Right atrium auricular region (tissue), 2 donors: ENCODE measurements around the gene PRPF18. TPM values are rescaled to one million over a fixed set of nuclear protein-coding genes. Genes with fewer than 3 reads are reported as not detected.
"Not testable (repeated sequence)": the region's sequence is repeated elsewhere in the genome, so short reads cannot be mapped to it uniquely, and the experiment has no call there.

ENCODE experiments used
- DNase-seq: peaks from one replicate; pipeline ENCODE4 v3.0.0-alpha.2; 2019; ENCODE audit warnings: low spot score
- H3K27ac ChIP-seq, 2 donors: fragments of 200-600 bp; sonication (generic); 1 replicate in 1 of 2; 2 replicates in 1 of 2; pipeline ENCODE4 v1.5.1; 2016 to 2019
- H3K27me3 ChIP-seq, 2 donors: fragments of 200-600 bp; sonication (generic); one replicate each; pipeline versions ENCODE4 v1.5.1 to v1.6.0; 2017 to 2019
- H3K36me3 ChIP-seq: fragments of 200-600 bp; sonication (generic); one replicate; pipeline ENCODE4 v1.5.1; 2016
- H3K4me1 ChIP-seq, 2 donors: fragments of 200-600 bp; sonication (generic); one replicate each; pipeline versions ENCODE4 v1.5.1 to v1.6.0; 2017 to 2019
- H3K4me3 ChIP-seq, 2 donors: fragments of 200-600 bp; sonication (generic); 1 replicate in 1 of 2; 2 replicates in 1 of 2; pipeline ENCODE4 v1.5.1; 2017 to 2019; ENCODE audit warnings: mild to moderate bottlenecking in 1 of 2, moderate library complexity in 1 of 2
- H3K9me3 ChIP-seq, 2 donors: fragments of 200-600 bp; sonication (generic); one replicate each; pipeline ENCODE4 v1.5.1; 2019
- total RNA-seq, 2 donors: library from RNA; depleted of rRNA; stranded (reverse); fragments of >200 nt; gene quantifications; one replicate each; pipeline ENCODE4 v1.1.0, GENCODE V29; 2016
- TF ChIP-seq, protein P1 (sequence below), 2 donors: fragments of 200-600 bp; sonication (generic); IDR thresholded peaks; one replicate each; pipeline ENCODE4 v1.5.1; 2019; ENCODE audit warnings: antibody characterized with exemption in 2 of 2

Gene PRPF18, protein sequence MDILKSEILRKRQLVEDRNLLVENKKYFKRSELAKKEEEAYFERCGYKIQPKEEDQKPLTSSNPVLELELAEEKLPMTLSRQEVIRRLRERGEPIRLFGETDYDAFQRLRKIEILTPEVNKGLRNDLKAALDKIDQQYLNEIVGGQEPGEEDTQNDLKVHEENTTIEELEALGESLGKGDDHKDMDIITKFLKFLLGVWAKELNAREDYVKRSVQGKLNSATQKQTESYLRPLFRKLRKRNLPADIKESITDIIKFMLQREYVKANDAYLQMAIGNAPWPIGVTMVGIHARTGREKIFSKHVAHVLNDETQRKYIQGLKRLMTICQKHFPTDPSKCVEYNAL
- total RNA-seq, result 10 to 100 TPM; 15.1 to 19.1 TPM

DNA sequence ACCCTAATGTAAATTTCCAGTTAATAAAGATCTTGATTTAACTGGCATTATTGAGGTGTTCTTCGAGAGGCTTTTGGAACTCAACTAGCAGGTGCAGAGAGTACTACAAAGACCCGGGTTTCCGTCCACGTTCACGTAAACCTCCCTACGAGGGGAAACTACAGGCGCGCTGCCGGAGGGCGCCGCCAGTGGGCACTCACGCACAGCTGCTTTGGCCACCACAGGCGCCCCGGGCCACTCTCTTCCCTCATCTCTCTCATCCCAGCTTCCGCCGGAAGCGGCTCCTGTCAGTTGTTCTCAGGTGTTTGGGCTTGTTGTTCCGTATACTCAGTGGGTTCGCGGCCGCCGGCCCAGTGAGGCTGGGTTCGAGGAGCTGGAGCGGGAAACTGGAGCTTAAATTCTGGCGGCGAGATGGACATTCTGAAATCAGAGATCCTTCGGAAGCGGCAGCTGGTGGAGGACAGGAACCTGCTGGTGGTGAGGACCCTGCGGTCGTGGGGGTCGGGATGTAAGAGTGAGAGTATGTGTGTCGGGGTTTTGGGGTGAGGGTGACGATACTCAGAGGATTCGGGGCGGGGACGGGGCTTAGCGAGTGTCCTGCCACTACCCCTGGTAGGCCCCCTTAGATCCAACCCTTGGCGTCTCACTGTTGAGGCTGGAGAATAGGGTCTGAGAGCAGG is at the start of gene PRPF18:
PRPF18 (plus strand) TSS at position 290 of the 680 bp plus-strand sequence; CDS start at position 412, 122 bp downstream.
- peak; percentile 92 for DNase-seq
- TF ChIP-seq, protein P1, sequence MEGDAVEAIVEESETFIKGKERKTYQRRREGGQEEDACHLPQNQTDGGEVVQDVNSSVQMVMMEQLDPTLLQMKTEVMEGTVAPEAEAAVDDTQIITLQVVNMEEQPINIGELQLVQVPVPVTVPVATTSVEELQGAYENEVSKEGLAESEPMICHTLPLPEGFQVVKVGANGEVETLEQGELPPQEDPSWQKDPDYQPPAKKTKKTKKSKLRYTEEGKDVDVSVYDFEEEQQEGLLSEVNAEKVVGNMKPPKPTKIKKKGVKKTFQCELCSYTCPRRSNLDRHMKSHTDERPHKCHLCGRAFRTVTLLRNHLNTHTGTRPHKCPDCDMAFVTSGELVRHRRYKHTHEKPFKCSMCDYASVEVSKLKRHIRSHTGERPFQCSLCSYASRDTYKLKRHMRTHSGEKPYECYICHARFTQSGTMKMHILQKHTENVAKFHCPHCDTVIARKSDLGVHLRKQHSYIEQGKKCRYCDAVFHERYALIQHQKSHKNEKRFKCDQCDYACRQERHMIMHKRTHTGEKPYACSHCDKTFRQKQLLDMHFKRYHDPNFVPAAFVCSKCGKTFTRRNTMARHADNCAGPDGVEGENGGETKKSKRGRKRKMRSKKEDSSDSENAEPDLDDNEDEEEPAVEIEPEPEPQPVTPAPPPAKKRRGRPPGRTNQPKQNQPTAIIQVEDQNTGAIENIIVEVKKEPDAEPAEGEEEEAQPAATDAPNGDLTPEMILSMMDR (IDR thresholded peaks at IDR 0.05), result peak; percentile 94 to 99

DNA sequence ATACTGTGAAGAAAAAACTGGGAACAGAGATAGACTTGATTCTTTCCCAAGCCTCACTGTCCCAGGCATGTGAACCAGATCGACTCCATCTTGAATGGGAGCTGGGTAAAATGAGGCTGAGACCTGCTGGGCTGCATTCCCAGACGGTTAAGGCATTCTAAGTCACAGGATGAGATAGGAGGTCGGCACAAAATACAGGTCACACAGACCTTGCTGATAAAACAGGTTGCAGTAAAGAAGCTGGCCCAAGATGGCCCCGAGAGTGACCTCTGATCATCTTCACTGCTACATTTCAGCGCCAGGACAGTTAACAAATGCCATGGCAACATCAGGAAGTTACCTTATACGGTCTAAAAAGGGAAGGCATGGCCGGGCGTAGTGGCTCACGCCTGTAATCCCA is 48.8 kb upstream of the PRPF18 start:
- not testable (repeated sequence) for H3K27ac ChIP-seq, H3K27me3 ChIP-seq, DNase-seq, H3K4me3 ChIP-seq, H3K9me3 ChIP-seq, H3K4me1 ChIP-seq, H3K36me3 ChIP-seq

More for the DNA sequence above, at the start of gene PRPF18:
- Histone ChIP-seq H3K4me1 (peaks cover 0 to 13% of the 10 kb centered on the region in 2 donors), H3K9me3 (no peaks in the 10 kb centered on the region), H3K4me3 (peak within 1 kb of the TSS; percentile 77 to 84), H3K27me3 (no peaks in the 10 kb centered on the region), H3K36me3 (peaks cover under 1% of the 10 kb centered on the region), H3K27ac (peak within 1 kb of the TSS; percentile 28 to 72)

DNA sequence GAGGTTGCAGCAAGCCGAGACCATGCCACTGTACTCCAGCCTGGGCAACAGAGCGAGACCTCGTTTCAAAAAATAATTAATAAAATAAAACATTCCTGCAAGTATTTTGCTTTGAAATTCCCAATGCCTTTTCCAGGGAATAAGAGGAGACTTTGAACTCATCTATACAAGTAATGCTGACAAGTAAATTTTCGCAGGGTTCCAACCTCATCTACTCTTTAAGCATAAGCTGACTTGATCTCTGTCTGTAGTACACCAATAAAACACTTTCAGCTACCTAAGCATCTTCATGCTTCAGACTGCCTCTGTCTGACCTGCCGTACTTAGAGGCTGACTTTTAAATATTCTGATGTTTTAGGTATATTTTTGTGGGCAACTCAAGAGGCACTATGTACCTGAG is 44.2 kb upstream of the PRPF18 start:
- TF ChIP-seq, protein P1 (IDR thresholded peaks at IDR 0.05), result no peak
- Histone ChIP-seq H3K27me3 (no peaks in the 10 kb centered on the region), H3K36me3 (no peaks in the 10 kb centered on the region), H3K4me1 (no peaks in the 10 kb centered on the region), H3K9me3 (no peaks in the 10 kb centered on the region), H3K4me3 (no peak overlapping the region), H3K27ac (no peak overlapping the region)
- DNase-seq, result no peak

GRCh38 chr10:13550802-13551201 is 36.0 kb upstream of the PRPF18 start:
- H3K27me3 ChIP-seq, result no peaks in the 10 kb centered on the region
- no peak for DNase-seq
- no peaks in the 10 kb centered on the region for H3K36me3 ChIP-seq
- no peak overlapping the region for H3K4me3 ChIP-seq
- no peaks in the 10 kb centered on the region for H3K4me1 ChIP-seq
- peaks cover 0 to 19% of the 10 kb centered on the region in 2 donors for H3K9me3 ChIP-seq
- no peak overlapping the region for H3K27ac ChIP-seq
- TF ChIP-seq, protein P1 (IDR thresholded peaks at IDR 0.05), result no peak

- DNase-seq, result no peak
- TF ChIP-seq, protein P1 (IDR thresholded peaks at IDR 0.05), result no peak
Measured at GRCh38 chr10:13555884-13556510, 30.8 kb upstream of the PRPF18 start.

DNA sequence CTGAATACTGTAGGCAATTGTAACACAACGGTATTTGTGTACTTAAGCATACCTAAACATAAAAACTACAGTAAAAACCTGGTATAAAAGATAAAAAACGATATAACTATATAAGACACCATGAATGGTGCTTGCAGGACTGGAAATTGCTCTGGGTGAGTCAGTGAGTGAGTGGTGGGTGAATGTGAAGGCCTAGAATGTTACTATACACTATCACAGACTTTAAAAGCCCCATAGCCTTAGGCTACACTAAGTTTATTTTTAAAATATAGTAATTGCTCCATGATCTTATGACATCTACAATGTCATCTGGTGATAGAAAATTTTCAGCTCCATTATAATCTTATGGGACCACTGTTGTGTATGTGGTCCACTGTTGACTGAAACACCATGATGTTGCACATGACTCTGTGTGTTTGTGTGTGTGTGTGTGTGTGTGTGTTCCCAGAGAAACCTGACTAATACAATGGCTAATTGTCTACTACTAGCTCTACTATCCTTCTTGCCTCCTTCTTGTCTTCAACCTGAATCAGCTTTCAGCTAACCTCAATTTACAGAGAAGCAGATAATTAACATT is 27.6 kb upstream of the PRPF18 start:
- H3K27ac ChIP-seq, result no peak overlapping the region
- TF ChIP-seq, protein P1 (IDR thresholded peaks at IDR 0.05), result no peak
- no peaks in the 10 kb centered on the region for H3K4me1 ChIP-seq
- H3K9me3 ChIP-seq, result no peaks in the 10 kb centered on the region
- DNase-seq, result no peak
- H3K27me3 ChIP-seq, result no peaks in the 10 kb centered on the region
- no peaks in the 10 kb centered on the region for H3K36me3 ChIP-seq
- no peak overlapping the region for H3K4me3 ChIP-seq

More at GRCh38 chr10:13555884-13556510, 30.8 kb upstream of the PRPF18 start:
- H3K27me3 ChIP-seq, result no peaks in the 10 kb centered on the region
- peaks cover 0 to 6% of the 10 kb centered on the region in 2 donors for H3K9me3 ChIP-seq
- no peak overlapping the region for H3K27ac ChIP-seq
- no peak overlapping the region for H3K4me3 ChIP-seq
- H3K4me1 ChIP-seq, result no peaks in the 10 kb centered on the region
- no peaks in the 10 kb centered on the region for H3K36me3 ChIP-seq
